ENCODE data around the gene HOMER3.
A peak's percentile ranks its signal among the peaks of the same experiment; 100 is the strongest.

The HOMER3 gene

DNA sequence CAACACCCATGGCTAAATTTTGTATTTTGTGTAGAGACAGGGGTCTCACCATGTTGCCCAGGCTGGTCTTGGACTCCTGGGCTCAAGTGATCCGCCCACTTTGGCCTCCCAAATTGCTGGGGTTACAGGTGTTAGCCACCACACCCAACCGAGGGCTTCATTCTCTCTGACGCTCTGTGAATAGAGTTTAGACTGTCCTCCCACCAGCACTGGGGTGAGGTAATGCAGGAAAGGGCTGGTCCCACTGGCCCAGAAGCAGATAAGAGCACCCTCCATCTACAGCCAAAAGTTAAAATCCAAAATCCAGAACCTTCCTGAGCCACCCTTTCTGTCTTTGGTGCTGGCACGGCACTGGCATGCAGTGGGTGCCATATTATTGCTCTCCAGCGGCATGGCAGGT, 31.8 kb upstream of the HOMER3 start (continued):
- TF ChIP-seq, protein P1, sequence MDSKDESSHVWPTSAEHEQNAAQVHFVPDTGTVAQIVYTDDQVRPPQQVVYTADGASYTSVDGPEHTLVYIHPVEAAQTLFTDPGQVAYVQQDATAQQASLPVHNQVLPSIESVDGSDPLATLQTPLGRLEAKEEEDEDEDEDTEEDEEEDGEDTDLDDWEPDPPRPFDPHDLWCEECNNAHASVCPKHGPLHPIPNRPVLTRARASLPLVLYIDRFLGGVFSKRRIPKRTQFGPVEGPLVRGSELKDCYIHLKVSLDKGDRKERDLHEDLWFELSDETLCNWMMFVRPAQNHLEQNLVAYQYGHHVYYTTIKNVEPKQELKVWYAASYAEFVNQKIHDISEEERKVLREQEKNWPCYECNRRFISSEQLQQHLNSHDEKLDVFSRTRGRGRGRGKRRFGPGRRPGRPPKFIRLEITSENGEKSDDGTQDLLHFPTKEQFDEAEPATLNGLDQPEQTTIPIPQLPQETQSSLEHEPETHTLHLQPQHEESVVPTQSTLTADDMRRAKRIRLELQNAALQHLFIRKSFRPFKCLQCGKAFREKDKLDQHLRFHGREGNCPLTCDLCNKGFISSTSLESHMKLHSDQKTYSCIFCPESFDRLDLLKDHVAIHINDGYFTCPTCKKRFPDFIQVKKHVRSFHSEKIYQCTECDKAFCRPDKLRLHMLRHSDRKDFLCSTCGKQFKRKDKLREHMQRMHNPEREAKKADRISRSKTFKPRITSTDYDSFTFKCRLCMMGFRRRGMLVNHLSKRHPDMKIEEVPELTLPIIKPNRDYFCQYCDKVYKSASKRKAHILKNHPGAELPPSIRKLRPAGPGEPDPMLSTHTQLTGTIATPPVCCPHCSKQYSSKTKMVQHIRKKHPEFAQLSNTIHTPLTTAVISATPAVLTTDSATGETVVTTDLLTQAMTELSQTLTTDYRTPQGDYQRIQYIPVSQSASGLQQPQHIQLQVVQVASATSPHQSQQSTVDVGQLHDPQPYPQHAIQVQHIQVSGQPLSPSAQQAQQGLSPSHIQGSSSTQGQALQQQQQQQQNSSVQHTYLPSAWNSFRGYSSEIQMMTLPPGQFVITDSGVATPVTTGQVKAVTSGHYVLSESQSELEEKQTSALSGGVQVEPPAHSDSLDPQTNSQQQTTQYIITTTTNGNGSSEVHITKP (tag by site-specific recombination; IDR thresholded peaks at IDR 0.05), result no peak
- TF ChIP-seq ZNF132 (tag by site-specific recombination; IDR thresholded peaks at IDR 0.05; ENCODE audit: borderline replicate concordance), result no peak
- TF ChIP-seq, protein P2, sequence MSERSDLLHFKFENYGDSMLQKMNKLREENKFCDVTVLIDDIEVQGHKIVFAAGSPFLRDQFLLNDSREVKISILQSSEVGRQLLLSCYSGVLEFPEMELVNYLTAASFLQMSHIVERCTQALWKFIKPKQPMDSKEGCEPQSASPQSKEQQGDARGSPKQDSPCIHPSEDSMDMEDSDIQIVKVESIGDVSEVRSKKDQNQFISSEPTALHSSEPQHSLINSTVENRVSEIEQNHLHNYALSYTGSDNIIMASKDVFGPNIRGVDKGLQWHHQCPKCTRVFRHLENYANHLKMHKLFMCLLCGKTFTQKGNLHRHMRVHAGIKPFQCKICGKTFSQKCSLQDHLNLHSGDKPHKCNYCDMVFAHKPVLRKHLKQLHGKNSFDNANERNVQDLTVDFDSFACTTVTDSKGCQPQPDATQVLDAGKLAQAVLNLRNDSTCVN (tag by site-specific recombination; optimal IDR thresholded peaks at IDR 0.05), result no peak
- no peak for TF ChIP-seq YY2 (tag by site-specific recombination; IDR thresholded peaks at IDR 0.05)
- no peak for TF ChIP-seq KLF8 (tag by site-specific recombination; IDR thresholded peaks at IDR 0.05)
- no peak for TF ChIP-seq OVOL3 (tag by site-specific recombination; IDR thresholded peaks at IDR 0.05)
- TF ChIP-seq HOXD13 (CRISPR knock-in tag; IDR thresholded peaks at IDR 0.05; ENCODE audit: borderline replicate concordance), result no peak
- no peak for TF ChIP-seq ZNF426 (tag by site-specific recombination; IDR thresholded peaks at IDR 0.05)
- no peak for TF ChIP-seq ZNF560 (tag by site-specific recombination; IDR thresholded peaks at IDR 0.05; ENCODE audit: borderline replicate concordance)
- TF ChIP-seq ZNF843 (tag by site-specific recombination; IDR thresholded peaks at IDR 0.05), result no peak

DNA sequence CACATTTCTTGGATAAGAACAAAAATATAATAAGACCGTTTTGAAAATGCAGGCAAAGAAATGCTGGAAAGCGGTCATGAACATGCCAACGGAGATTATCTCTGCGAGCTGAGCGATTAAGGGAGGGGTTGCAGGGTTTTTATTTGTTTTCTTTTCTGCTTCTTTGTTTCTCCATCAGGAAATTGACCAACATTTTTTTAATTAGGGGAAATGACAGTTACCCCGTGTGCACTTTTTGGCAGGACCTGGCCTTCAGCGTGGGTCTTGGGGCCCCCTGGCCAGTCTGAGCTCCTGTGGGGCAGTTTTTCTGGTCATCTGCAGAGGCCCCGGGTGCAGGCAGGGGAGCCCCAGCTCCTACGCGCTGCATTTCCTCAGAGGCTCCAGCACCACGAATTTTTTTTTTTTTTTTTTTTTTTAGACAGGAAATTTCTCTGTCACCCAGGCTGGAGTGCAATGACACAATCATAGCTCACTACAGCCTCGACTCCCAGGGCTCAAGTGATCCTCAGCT, 31.3 kb upstream of the HOMER3 start:
- ChIA-PET CTCF (no interaction called here), POLR2A (interaction anchor here (0.5 to 0.6 kb wide), 3 partner anchors 141 to 386 kb away, joined by 3 to 5 read pairs (median 3); partner anchors contain the start of gene UPF1)
- TF ChIP-seq ZNF561 (tag by site-specific recombination; IDR thresholded peaks at IDR 0.05; ENCODE audit: borderline replicate concordance) (no peak), ZNF335 (tag by site-specific recombination; conservative IDR thresholded peaks at IDR 0.05) (peak; percentile 30; the same call in 1 of the 2 replicates), GLIS1 (tag by site-specific recombination; IDR thresholded peaks at IDR 0.05) (peak; percentile 82), ZNF175 (tag by site-specific recombination; IDR thresholded peaks at IDR 0.05) (no peak)
- Histone ChIP-seq H3K4me3 (ENCODE audit: low read depth, low read length) (no peak overlapping the region), H3K9me3 (ENCODE audit: control insufficient read depth, insufficient read depth, low read depth, low read length) (no peaks in the 10 kb centered on the region), H3K36me3 (ENCODE audit: control insufficient read depth in 2 of 2, insufficient read depth in 1 of 2, low read length in 2 of 2) (no peaks in the 10 kb centered on the region), H3K27ac (ENCODE audit: extremely low read depth, low read depth, low read length) (no peak overlapping the region), H3K4me1 (ENCODE audit: control insufficient read depth, insufficient read depth, low read length) (peaks cover 5% of the 10 kb centered on the region; the same call in 1 of the 2 replicates)

DNA sequence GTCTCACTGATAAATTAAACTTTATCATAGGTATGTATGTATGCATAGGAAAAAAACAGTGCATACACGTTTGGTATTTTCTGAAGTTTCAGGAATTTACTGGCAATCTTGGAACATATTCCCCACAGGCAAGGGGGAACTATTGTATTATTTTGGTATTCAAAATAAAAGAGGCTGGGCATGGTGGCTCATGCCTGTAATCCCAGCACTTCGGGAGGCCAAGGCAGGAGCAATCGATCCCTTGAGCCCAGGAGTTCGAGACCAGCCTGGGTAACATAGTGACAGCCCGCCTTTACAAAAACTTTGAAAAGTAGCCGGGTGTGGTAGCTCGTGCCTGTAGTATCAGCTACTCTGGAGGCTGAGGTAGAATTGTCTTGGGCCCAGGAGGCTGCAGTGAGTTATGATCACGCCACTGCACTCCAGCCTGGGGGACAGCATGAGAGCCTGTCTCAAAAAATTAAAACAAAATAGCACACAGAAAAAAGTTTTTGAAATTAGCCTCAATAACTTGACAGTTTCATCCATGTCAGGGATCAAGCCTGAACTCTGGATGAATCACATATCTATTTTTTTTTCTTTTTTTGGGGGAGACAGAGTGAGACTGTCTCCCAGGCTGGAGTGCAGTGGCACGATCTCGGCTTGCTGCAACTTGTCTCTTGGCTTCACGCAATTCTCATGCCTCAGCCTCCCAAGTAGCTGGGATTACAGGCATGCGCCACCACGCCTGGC, 29.1 kb upstream of the HOMER3 start:
- Histone ChIP-seq H3K9me3 (ENCODE audit: control insufficient read depth, insufficient read depth, low read depth, low read length) (no peaks in the 10 kb centered on the region), H3K4me1 (ENCODE audit: control insufficient read depth, insufficient read depth, low read length) (peaks cover 5% of the 10 kb centered on the region; the same call in 1 of the 2 replicates), H3K36me3 (ENCODE audit: control insufficient read depth in 2 of 2, insufficient read depth in 1 of 2, low read length in 2 of 2) (no peaks in the 10 kb centered on the region), H3K27ac (ENCODE audit: extremely low read depth, low read depth, low read length) (no peak overlapping the region), H3K4me3 (ENCODE audit: low read depth, low read length) (no peak overlapping the region)
- POLR2A ChIA-PET, result no interaction called here
- CTCF ChIA-PET, result no interaction called here
- TF ChIP-seq, protein P3, sequence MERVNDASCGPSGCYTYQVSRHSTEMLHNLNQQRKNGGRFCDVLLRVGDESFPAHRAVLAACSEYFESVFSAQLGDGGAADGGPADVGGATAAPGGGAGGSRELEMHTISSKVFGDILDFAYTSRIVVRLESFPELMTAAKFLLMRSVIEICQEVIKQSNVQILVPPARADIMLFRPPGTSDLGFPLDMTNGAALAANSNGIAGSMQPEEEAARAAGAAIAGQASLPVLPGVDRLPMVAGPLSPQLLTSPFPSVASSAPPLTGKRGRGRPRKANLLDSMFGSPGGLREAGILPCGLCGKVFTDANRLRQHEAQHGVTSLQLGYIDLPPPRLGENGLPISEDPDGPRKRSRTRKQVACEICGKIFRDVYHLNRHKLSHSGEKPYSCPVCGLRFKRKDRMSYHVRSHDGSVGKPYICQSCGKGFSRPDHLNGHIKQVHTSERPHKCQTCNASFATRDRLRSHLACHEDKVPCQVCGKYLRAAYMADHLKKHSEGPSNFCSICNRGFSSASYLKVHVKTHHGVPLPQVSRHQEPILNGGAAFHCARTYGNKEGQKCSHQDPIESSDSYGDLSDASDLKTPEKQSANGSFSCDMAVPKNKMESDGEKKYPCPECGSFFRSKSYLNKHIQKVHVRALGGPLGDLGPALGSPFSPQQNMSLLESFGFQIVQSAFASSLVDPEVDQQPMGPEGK (tag by site-specific recombination; IDR thresholded peaks at IDR 0.05), result no peak
- TF ChIP-seq ZNF19 (tag by site-specific recombination; IDR thresholded peaks at IDR 0.05; ENCODE audit: low read depth), result no peak
- TF ChIP-seq, protein P1 (tag by site-specific recombination; IDR thresholded peaks at IDR 0.05), result peak; percentile 70
- no peak for TF ChIP-seq WT1 (tag by site-specific recombination; IDR thresholded peaks at IDR 0.05)
- no peak for TF ChIP-seq ZNF792 (tag by site-specific recombination; IDR thresholded peaks at IDR 0.05)
- TF ChIP-seq, protein P4, sequence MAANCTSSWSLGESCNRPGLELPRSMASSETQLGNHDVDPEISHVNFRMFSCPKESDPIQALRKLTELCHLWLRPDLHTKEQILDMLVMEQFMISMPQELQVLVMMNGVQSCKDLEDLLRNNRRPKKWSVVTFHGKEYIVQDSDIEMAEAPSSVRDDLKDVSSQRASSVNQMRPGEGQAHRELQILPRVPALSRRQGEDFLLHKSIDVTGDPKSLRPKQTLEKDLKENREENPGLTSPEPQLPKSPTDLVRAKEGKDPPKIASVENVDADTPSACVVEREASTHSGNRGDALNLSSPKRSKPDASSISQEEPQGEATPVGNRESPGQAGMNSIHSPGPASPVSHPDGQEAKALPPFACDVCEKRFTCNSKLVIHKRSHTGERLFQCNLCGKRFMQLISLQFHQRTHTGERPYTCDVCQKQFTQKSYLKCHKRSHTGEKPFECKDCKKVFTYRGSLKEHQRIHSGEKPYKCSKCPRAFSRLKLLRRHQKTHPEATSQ (tag by site-specific recombination; IDR thresholded peaks at IDR 0.05), result no peak
- TF ChIP-seq ZNF837 (tag by site-specific recombination; IDR thresholded peaks at IDR 0.05), result no peak

Measured in HEK293 (cell line).